Neural cell (in vitro differentiated cells): ENCODE data around the gene GNA12.

ENCODE experiments used
- EZH2 ChIP-seq: fragments of 200-600, 300-800 bp; shearing (Covaris generic), sonication (generic); IDR thresholded peaks from 2 replicates; pipeline ENCODE4 v1.6.1; 2014; ENCODE audit warnings: antibody characterized with exemption, low read length, borderline replicate concordance, mild to moderate bottlenecking; ENCODE audit not compliant: insufficient read depth, poor library complexity, severe bottlenecking
- MXI1 ChIP-seq: fragments of 450-650 bp; conservative IDR thresholded peaks from 2 replicates; pipeline ENCODE4 v1.6.1; 2014; ENCODE audit warnings: antibody characterized with exemption, mild to moderate bottlenecking; ENCODE audit not compliant: poor library complexity, severe bottlenecking
- POLR2AphosphoS5 ChIP-seq: IDR thresholded peaks from 2 replicates; pipeline ENCODE4 v1.6.1; 2012
- RAD21 ChIP-seq: fragments of 450-650 bp; conservative IDR thresholded peaks from 2 replicates; pipeline ENCODE4 v1.6.1; 2014; ENCODE audit warnings: antibody characterized with exemption, mild to moderate bottlenecking, moderate library complexity
- SMC3 ChIP-seq: fragments of 450-650 bp; conservative IDR thresholded peaks from 2 replicates; pipeline ENCODE4 v1.6.1; 2014; ENCODE audit warnings: antibody characterized with exemption, mild to moderate bottlenecking, moderate library complexity; ENCODE audit not compliant: poor library complexity
- TAF1 ChIP-seq: IDR thresholded peaks from 2 replicates; pipeline ENCODE4 v1.6.1; 2012; ENCODE audit warnings: low read depth
- TF ChIP-seq, protein P1 (sequence below): fragments of 450-650 bp; IDR thresholded peaks from 2 replicates; pipeline ENCODE4 v1.5.1; 2014; ENCODE audit warnings: antibody characterized with exemption, mild to moderate bottlenecking, moderate library complexity; ENCODE audit not compliant: poor library complexity, severe bottlenecking

GRCh38 chr7:2699289-2699620 is 144.9 kb downstream of the GNA12 start:
- TF ChIP-seq RAD21 (no peak), SMC3 (no peak), EZH2 (no peak), POLR2AphosphoS5 (no peak), MXI1 (no peak), TAF1 (no peak)
- TF ChIP-seq, protein P1, sequence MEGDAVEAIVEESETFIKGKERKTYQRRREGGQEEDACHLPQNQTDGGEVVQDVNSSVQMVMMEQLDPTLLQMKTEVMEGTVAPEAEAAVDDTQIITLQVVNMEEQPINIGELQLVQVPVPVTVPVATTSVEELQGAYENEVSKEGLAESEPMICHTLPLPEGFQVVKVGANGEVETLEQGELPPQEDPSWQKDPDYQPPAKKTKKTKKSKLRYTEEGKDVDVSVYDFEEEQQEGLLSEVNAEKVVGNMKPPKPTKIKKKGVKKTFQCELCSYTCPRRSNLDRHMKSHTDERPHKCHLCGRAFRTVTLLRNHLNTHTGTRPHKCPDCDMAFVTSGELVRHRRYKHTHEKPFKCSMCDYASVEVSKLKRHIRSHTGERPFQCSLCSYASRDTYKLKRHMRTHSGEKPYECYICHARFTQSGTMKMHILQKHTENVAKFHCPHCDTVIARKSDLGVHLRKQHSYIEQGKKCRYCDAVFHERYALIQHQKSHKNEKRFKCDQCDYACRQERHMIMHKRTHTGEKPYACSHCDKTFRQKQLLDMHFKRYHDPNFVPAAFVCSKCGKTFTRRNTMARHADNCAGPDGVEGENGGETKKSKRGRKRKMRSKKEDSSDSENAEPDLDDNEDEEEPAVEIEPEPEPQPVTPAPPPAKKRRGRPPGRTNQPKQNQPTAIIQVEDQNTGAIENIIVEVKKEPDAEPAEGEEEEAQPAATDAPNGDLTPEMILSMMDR: no peak
